ENCODE data around the gene PPP5C.
"Not testable (repeated sequence)": the region's sequence is repeated elsewhere in the genome, so short reads cannot be mapped to it uniquely, and the experiment has no call there.

PPP5C gene

DNA sequence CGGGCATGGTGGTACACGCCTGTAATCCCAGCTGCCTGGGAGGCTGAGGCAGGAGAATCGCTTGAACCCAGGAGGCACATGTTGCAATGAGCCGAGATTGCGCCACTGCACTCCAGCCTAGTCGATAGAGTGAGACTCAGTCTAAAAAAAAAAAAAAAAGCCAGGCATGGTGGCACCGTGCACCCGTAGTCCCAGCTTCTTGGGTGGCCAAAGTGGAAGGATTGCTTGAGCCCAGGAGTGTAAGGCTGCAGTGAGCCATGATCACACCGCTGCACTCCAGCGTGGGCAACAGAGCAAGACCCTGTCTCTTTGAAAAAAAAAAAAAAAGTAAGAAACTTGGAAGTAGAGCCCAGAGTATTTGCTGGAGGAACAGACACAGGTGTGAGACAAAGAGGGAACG is 38.7 kb downstream of the PPP5C start:
- DNase-seq (ENCODE audit: low read depth in 3 of 3), result no peak

DNA sequence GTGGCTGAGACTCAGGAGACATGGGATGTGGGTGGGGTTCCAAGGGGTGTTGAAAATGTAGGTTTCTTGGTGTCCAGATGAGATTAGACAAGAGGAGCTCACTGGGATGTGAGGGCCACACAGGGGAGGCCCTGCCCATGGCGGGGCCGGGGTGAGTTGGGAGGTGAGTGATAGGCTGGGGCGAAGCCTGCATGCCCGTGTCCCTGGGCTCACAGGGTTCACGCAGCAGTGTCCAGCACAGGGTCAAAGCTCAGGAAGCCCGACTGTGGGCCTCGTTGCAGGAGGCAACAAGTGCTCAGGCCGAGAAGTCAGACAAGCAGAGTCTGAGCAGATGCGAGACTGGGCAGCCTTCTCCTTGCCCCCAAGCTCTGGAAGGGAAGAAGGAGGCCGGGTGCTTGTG is 39.3 kb downstream of the PPP5C start:
- DNase-seq (ENCODE audit: low read depth in 3 of 3), result no peak

GRCh38 chr19:46386996-46387712 is 40.3 kb downstream of the PPP5C start:
- DNase-seq (ENCODE audit: low read depth in 3 of 3), result no peak

- no peak for DNase-seq (ENCODE audit: low read depth in 3 of 3)
Measured at GRCh38 chr19:46387713-46388130, 40.8 kb downstream of the PPP5C start.

DNA sequence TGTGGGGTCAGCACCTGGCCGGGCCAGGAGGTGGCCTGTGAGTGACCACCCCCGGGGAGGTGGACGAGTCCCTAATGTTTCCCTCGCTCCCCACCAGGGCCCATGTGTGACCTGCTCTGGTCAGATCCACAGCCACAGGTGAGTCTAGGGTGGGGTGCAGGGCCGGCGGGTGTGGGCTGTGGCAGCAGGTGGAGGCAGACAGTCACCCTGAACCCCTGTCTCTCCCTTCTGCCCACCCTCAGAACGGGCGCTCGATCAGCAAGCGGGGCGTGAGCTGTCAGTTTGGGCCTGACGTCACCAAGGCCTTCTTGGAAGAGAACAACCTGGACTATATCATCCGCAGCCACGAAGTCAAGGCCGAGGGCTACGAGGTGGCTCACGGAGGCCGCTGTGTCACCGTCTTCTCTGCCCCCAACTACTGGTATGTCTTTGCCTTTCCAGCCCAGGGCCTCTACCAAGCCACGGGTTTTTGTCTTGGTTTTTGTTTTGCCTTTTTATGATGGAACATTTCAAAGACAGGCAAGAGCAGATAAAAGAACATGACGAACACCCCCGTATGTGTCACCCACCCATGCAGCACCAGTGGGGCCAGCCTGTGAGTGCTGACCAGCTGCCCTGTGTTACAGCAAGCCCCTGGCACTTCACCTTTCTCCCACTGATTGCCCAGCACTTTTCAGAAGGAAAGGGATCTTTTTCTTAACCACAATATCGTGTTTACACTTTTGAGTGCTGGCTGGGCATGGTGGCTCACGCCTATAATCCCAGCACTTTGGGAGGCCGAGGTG is 41.6 kb downstream of the PPP5C start:
- no peak for DNase-seq (ENCODE audit: low read depth in 3 of 3)

GRCh38 chr19:46390121-46390858 is 43.4 kb downstream of the PPP5C start:
- no peak for DNase-seq (ENCODE audit: low read depth in 3 of 3)

DNA sequence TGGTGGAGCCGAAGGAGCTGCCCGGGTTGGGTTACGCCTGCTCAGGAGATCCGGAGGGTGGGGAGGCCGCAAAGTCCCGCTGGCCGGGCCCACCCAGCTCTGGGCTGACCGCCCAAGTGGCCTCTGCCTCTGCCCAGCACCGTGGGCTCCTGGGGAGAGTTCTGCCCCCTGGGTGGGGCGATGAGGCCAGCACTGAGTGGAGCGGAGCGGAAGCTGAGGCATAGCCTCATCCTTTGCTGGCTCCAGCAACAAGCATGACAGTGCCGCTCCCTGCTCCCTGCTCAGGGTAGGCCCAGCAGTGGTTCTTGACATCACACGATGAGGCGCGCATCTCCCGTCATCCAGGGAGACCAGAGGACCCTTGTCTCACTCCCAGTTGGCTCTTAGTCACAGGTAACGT is 44.0 kb downstream of the PPP5C start:
- no peak for DNase-seq (ENCODE audit: low read depth in 3 of 3)

DNA sequence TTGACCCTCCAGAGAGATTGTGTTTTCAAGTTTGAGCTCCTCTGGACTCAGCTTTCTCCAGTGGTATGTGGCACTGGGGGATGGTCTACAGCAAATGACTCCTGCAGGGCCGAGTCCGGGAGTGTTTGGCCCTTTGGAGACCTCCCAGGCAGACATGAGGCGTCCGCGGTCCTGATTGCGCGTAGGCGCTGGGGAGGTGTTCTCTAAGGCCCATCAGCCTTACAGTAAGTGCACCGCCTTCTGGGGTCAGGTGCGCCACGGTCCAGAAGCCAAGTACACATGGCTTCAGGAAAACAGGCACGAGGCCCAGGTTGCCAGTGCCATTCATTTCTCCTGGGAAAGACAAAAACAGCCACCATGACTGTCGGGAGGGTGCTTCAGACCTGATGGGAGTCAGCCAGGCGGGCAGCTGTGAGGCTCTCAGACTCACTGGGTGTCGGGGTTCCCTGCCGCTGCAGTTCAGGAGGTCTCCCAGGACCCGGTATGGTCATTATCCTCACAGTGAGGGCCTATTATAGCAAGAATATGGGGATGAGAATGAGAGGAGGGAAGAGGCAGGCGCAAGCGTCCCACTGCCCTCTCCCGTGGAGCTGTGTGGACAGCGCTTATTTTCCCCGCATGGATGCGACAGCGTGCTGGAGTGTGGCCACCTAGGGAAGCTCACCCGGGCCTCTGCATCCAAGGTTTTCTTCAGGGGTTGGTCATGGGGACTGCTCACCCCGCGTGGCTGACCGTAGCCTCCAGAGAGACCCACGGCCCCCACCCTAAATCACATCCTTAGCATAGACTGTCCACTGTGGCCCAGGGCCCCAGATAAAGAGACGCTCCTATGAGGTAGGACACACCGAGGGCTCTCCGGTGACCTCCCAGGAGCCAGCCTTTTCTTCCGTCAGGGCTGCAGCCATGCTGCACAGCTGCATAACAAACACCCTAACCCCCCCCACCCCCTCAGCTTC is 44.7 kb downstream of the PPP5C start:
- no peak for DNase-seq (ENCODE audit: low read depth in 3 of 3)

DNA sequence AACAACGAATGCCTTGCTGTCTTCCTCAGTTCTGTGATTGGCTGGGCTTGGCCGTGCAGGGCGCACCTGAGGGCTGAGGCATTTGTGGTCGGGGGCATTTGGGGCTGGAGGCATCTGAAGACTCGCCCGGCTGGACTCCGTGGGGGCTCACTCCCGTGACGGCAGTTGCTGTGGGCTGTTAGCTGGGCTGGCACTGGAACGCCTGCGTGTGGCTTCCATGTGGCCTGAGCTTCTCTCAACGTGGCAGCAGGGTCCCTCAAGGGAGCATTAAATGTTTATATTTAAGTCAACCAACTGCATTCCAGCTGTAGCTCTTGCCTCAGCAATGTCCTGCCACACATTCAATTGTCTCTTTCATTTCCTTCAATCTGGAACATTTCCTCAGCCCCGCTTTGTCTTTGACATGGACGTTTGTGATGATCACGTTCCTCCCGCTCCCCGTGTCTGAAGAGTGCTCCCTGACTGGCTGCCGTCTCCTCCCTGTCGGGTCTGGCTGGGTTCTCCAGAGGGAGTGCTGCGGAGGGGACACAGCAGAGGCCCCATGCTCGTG is 45.4 kb downstream of the PPP5C start:
- no peak for DNase-seq (ENCODE audit: low read depth in 3 of 3)

DNA sequence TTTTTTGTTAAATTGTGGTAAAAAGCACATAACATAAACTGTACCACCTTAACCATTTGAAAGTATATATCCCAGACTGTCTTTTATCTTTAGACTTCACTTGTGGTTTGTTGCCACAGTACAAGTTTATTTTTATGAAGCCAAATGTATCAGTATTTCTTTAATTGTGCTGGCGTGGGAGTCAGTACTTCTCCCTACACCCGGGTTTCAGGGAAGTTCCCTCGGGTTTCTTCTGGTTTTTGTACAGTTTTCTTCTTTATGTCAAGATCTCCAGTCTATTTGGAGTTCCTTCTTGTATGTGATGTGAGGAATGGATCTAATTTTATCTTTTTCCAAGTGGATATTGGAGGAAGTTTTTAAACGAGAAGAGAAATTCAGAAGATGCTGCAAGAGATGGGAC is 46.0 kb downstream of the PPP5C start:
- no peak for DNase-seq (ENCODE audit: low read depth in 3 of 3)

- no peak for DNase-seq (ENCODE audit: low read depth in 3 of 3)
Measured at GRCh38 chr19:46393456-46394401, 46.8 kb downstream of the PPP5C start.

GRCh38 chr19:46394402-46394797 is 47.5 kb downstream of the PPP5C start:
- DNase-seq (ENCODE audit: low read depth in 3 of 3), result no peak

- not testable (repeated sequence) for DNase-seq (ENCODE audit: low read depth in 3 of 3)
Measured at GRCh38 chr19:46397801-46398479, 51.1 kb downstream of the PPP5C start.

GRCh38 chr19:46402725-46403124 is 55.8 kb downstream of the PPP5C start:
- no peak for DNase-seq (ENCODE audit: low read depth in 3 of 3)

- DNase-seq (ENCODE audit: low read depth in 3 of 3), result no peak
Measured at GRCh38 chr19:46404055-46404752, 57.3 kb downstream of the PPP5C start.

GRCh38 chr19:46404753-46405468 is 58.0 kb downstream of the PPP5C start:
- no peak for DNase-seq (ENCODE audit: low read depth in 3 of 3)

- DNase-seq (ENCODE audit: low read depth in 3 of 3), result no peak
Measured at GRCh38 chr19:46406976-46407375, 60.1 kb downstream of the PPP5C start.

Measured in stimulated activated CD4-positive, alpha-beta T cell treated with anti-CD3 and anti-CD28 coated beads, TNF-alpha, amount 100 ng/mL, for 48 hours (primary cell).